Upper lobe of right lung (tissue), 1 donor: ENCODE data around the gene HINFP. TPM values are rescaled to one million over a fixed set of nuclear protein-coding genes. Genes with fewer than 3 reads are reported as not detected.
"Not testable (repeated sequence)": the region's sequence is repeated elsewhere in the genome, so short reads cannot be mapped to it uniquely, and the experiment has no call there.

Source experiments
- ATAC-seq: fragments of 200-7000 bp; cut with Tn5 transposase; one replicate; pipeline ENCODE4 v1.9.1; 2020; ENCODE audit warnings: mild to moderate bottlenecking, moderate library complexity
- DNase-seq: peaks from one replicate; pipeline ENCODE4 v3.0.0-alpha.2; 2020
- H3K27ac ChIP-seq: fragments of 200-600 bp; one replicate; pipeline ENCODE4 v1.8.0; 2022
- H3K27me3 ChIP-seq: fragments of 200-600 bp; one replicate; pipeline ENCODE4 v1.8.0; 2022; ENCODE audit warnings: mild to moderate bottlenecking
- H3K36me3 ChIP-seq: fragments of 200-600 bp; one replicate; pipeline ENCODE4 v1.8.0; 2022
- H3K4me1 ChIP-seq: fragments of 200-600 bp; one replicate; pipeline ENCODE4 v1.8.0; 2022
- H3K4me3 ChIP-seq: fragments of 200-600 bp; one replicate; pipeline ENCODE4 v1.8.0; 2022; ENCODE audit warnings: mild to moderate bottlenecking
- H3K9me3 ChIP-seq: fragments of 200-600 bp; one replicate; pipeline ENCODE4 v1.8.0; 2022
- intact Hi-C: fragments of 100-400 bp; cut with DNase I; formaldehyde crosslinking; loops from one replicate; pipeline ENCODE4 v1.11.0; 2022
- total RNA-seq: library from RNA; stranded (reverse); fragmentation: NEBNext Ultra II Directional; extraction: Animal tissue kit (Norgen Biotek cat#: 25700); gene quantifications from one replicate; pipeline ENCODE4 v1.2.1, GENCODE V29; 2021
- TF ChIP-seq, protein P1 (sequence below): fragments of 200-600 bp; IDR thresholded peaks from one replicate; pipeline ENCODE4 v1.8.0; 2022; ENCODE audit warnings: antibody characterized with exemption
- donor health status: DM: no; HTN: yes; CAD: no; lungs with severe emphysema.

HINFP gene
- total RNA-seq, 1 donor from 2014 or later: 25.2 TPM

DNA sequence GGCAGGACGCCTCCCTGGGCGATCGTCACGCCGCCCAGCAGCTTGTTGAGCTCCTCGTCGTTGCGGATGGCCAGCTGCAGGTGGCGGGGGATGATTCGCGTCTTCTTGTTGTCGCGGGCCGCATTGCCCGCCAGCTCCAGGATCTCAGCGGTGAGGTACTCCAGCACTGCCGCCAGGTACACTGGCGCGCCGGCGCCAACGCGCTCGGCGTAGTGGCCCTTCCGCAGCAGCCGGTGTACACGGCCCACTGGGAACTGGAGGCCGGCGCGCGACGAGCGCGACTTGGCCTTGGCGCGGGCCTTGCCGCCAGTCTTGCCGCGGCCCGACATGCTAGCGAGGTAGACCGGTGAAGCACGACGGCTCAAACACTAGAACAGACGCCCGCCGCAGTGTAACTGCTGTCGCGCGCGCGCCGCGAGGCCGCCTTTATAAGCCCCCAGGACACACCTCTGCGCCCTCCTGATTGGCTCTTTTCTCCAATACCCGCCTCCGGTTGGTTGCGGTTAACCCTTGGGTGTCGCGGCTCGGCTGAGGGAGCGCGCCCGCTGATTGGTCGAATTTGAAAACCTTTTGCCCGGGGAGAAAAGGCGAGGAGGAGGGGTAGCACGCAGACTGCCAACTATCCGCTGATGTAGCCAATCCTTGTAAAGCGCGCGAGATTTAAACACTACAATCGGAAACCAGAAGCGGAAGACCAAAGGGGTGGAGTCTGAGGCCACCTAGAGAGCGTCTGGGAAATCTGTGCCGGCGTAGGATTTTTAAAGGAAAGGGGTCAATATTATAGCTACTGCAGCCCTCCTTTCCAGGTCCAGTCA lies 26.1 kb upstream of the HINFP start:
- DNase-seq: peak; percentile 98
- TF ChIP-seq, protein P1, sequence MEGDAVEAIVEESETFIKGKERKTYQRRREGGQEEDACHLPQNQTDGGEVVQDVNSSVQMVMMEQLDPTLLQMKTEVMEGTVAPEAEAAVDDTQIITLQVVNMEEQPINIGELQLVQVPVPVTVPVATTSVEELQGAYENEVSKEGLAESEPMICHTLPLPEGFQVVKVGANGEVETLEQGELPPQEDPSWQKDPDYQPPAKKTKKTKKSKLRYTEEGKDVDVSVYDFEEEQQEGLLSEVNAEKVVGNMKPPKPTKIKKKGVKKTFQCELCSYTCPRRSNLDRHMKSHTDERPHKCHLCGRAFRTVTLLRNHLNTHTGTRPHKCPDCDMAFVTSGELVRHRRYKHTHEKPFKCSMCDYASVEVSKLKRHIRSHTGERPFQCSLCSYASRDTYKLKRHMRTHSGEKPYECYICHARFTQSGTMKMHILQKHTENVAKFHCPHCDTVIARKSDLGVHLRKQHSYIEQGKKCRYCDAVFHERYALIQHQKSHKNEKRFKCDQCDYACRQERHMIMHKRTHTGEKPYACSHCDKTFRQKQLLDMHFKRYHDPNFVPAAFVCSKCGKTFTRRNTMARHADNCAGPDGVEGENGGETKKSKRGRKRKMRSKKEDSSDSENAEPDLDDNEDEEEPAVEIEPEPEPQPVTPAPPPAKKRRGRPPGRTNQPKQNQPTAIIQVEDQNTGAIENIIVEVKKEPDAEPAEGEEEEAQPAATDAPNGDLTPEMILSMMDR: no peak
- intact Hi-C loops: no loop called here

DNA sequence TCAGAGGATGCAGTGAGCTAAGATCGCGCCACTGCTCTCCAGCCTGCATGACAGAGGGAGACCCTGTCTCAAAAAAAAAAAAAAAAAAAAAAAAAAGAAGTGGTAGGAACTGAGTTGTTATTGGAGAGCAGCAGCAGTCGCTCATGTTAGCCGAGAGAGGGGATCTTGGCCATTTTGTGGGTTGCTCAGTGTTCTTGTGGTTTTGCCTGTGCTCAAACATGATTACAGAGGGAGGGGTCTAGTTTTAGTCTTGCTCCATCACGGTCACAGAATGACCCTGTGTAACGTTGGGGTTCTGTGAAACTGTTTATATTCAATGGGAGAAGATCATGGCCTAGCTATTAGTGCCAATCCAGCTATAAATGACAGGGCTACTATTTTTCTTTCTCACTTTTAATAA lies 21.7 kb upstream of the HINFP start:
- TF ChIP-seq, protein P1: no peak
- Histone ChIP-seq H3K27ac (no peak overlapping the region), H3K9me3 (no peaks in the 10 kb centered on the region), H3K4me1 (peaks cover 16% of the 10 kb centered on the region), H3K36me3 (peaks cover 22% of the 10 kb centered on the region), H3K4me3 (no peak overlapping the region), H3K27me3 (no peaks in the 10 kb centered on the region)
- intact Hi-C loops: no loop called here
- ATAC-seq (no peak), DNase-seq (no peak)

More for the DNA sequence above, 26.1 kb upstream of the HINFP start:
- Histone ChIP-seq H3K9me3 (no peaks in the 10 kb centered on the region), H3K4me1 (peaks cover 20% of the 10 kb centered on the region), H3K27ac (peak overlapping the region; percentile 90), H3K36me3 (peaks cover 25% of the 10 kb centered on the region), H3K27me3 (no peaks in the 10 kb centered on the region), H3K4me3 (peak overlapping the region; percentile 77)
- peak; percentile 94 for ATAC-seq

DNA sequence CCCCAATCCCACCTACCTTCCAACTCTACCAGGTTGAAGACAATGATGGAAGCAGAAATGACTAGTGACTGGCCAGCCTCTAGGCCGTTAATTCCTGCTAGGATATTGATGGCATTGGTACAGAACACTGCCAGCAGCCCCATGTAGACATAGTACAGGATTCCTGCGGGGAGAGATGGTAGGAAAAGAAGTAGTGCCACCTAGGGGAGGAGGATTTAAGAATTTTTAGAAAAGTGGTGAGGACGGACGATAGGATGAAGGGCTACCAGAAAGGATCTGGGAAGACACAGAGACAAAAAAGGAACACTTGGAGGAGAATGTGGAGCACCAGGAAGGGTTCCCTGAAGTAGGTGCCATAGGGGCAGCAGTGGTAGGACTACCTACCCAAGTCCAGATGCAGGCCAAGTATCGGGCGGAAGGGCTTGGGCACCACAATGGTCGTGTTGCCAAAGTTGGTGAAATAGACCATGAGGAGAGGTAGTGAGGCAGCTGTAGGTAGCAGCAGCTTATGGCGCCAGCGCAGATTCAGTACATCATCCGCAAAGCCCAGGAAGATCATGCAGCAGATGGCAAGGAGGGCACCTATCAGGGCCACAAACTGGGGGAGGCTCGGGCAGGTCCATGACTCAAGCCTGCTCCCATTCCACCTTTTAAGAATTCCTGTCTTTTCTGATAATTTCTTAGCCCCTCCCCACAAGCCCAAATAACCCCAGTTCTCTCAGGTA lies 21.0 kb upstream of the HINFP start:
- Histone ChIP-seq H3K27me3 (no peaks in the 10 kb centered on the region), H3K9me3 (no peaks in the 10 kb centered on the region), H3K4me1 (peaks cover 16% of the 10 kb centered on the region), H3K27ac (no peak overlapping the region), H3K4me3 (peak overlapping the region; percentile 93), H3K36me3 (peaks cover 22% of the 10 kb centered on the region)
- DNase-seq: no peak
- no peak for ATAC-seq
- TF ChIP-seq, protein P1: peak; percentile 30
- intact Hi-C loops: no loop called here

DNA sequence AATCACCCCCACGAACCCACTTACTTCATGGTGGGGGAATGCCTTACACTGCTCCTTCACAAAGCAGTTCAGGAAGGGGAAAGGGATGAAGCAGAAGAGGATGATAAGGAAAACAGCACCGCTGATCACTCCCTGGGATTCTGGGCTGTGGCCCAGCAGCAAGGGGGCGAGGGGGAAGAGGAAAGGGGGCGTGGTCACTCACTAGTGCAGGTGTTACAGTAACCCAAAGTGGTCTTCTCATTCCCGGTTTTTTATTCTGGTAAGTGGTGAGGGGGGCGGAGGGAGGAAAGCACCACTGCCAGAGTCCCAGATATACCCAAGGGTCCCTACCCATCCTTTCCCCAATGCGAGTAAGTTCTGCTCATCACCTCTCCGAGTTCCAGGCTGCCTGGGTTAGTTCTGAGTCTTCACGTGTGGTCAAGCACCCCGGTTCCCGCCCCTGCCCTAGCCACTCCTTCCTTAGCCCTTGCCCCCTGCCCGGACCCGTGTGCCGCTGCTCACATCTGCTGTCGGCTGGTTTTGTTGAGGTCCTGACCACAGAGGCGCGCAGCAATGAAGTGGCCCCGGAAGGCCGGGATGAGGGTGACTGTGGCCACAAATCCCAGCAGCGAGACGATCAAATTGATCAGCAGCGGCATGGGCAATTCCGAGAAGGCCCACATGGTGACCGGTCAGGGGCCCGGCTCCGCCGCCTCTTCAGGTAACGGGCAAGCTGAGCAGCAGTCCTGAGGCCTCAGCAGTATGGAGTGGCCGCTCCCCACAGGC lies 20.2 kb upstream of the HINFP start:
- TF ChIP-seq, protein P1: peak; percentile 13
- ATAC-seq: peak; percentile 9
- intact Hi-C loops: no loop called here
- H3K4me3 ChIP-seq: peak overlapping the region; percentile 93
- no peaks in the 10 kb centered on the region for H3K27me3 ChIP-seq
- peaks cover 22% of the 10 kb centered on the region for H3K36me3 ChIP-seq
- H3K9me3 ChIP-seq: no peaks in the 10 kb centered on the region
- DNase-seq: no peak
- peaks cover 12% of the 10 kb centered on the region for H3K4me1 ChIP-seq
- peak overlapping the region; percentile 98 for H3K27ac ChIP-seq

DNA sequence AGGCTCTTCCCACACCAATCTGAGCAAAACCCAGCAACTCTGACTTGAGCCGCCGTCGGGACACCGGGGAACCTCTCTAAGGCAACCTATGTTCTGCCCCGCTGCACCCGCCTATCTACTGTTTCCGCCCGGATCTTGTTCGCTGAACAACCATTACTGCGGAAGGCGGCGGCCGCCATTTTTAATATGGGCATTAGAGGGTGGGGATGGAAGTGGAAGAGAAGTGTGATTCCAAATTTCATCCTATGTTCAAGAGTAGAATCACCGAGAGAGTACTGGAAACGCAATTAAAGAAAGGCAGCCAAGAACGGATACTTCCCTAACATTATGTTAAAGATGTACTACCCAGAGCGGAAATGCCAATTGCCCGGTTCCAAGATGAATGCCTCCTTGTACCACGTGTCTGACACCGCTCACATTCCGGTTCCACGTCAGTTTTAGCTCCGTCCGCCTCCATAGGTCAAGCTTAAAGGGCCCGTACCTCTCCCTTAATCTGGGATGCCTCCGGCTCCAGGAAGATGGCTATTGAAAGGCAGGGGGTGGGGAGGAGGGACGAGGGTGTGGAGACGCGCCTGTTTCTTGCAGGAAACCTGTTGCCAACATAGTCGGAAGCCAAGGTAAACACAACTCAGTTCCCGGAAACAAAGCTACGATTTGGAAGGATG lies 19.5 kb upstream of the HINFP start, which contains the start of gene DPAGT1:
Gene DPAGT1 (minus strand): TSS at position 95 of the 665 bp plus-strand sequence. CDS start 198 bp downstream, outside the sequence.
- H3K9me3 ChIP-seq: no peaks in the 10 kb centered on the region
- peak within 1 kb of the TSS; percentile 98 for H3K27ac ChIP-seq
- H3K4me1 ChIP-seq: peaks cover 19% of the 10 kb centered on the region
- H3K27me3 ChIP-seq: no peaks in the 10 kb centered on the region
- H3K4me3 ChIP-seq: peak within 1 kb of the TSS; percentile 93
- ATAC-seq (peak; percentile 93), DNase-seq (peak; percentile 91)
- TF ChIP-seq, protein P1: no peak
- intact Hi-C loops: no loop called here
- peaks cover 15% of the 10 kb centered on the region for H3K36me3 ChIP-seq

DNA sequence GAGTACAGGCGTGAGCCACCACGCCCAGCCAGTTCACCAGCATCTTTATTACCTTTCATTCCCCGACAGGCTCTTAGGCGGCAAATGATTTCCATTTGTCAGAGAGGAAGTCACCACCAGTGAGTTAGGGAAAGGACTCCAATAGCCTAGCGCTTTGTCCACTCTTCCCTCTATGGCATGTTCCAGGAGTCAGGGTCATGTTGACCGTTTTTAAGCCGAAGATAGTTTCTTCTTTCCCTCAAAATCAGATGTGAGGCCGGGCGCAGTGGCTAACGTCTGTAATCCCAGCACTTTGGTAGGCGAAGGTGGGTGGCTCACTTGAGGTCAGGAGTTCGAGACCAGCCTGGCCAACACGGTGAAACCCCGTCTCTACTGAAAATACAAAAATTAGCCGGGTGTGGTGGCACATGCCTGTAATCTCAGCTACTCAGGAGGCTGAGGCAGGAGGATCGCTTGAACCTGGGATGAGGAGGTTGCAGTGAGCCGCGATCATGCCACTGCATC lies 18.2 kb upstream of the HINFP start:
- H3K36me3 ChIP-seq, ATAC-seq, DNase-seq, H3K27me3 ChIP-seq, H3K9me3 ChIP-seq, intact Hi-C loops: not testable (repeated sequence)
- Histone ChIP-seq H3K4me3 (peak overlapping the region; percentile 93), H3K27ac (peak overlapping the region; percentile 98), H3K4me1 (peaks cover 21% of the 10 kb centered on the region)
